Astrocyte (in vitro differentiated cells and primary cell): ENCODE data around the gene SULT1A3.
"Not testable (repeated sequence)": the region's sequence is repeated elsewhere in the genome, so short reads cannot be mapped to it uniquely, and the experiment has no call there.

Experiments used
- CTCF ChIP-seq: IDR thresholded peaks from 2 replicates; pipeline ENCODE4 v1.5.1; 2011; ENCODE audit warnings: low read depth, mild to moderate bottlenecking, inconsistent platforms, low read length, moderate library complexity; ENCODE audit not compliant: insufficient read depth
- EZH2 ChIP-seq: IDR thresholded peaks from 2 replicates; pipeline ENCODE4 v1.6.1; 2012; ENCODE audit warnings: mild to moderate bottlenecking, low read length, inconsistent platforms; ENCODE audit not compliant: insufficient read depth

GRCh38 chr16:30197001-30197400 is 2.1 kb upstream of the SULT1A3 start:
- not testable (repeated sequence) for TF ChIP-seq CTCF, EZH2
